ENCODE data around the gene DBH. TPM values are rescaled to one million over a fixed set of nuclear protein-coding genes. Genes with fewer than 3 reads are reported as not detected.

Gene DBH
- total RNA-seq, 3 donors from 2014 or later (not counting 1 experiment from before 2014, with no cell fraction given) = not detected

- TF ChIP-seq CTCF (IDR thresholded peaks at IDR 0.05) = no peak
- no peaks in the 10 kb centered on the region for H3K4me1 ChIP-seq (ENCODE audit: control insufficient read depth, insufficient read depth, low read length)
- no peaks in the 10 kb centered on the region for H3K36me3 ChIP-seq (ENCODE audit: control insufficient read depth, insufficient read depth, low read length)
- Mint-ChIP-seq H3K4me3 (no peak overlapping the region), H3K36me3 (no peaks in the 10 kb centered on the region), H3K27ac (no peak overlapping the region), H3K4me1 (no peaks in the 10 kb centered on the region), H3K27me3 (ENCODE audit: low read depth in 2 of 2) (peaks cover 11 to 15% of the 10 kb centered on the region in 2 donors), H3K9me3 (no peaks in the 10 kb centered on the region)
- H3K9me3 ChIP-seq (ENCODE audit: control insufficient read depth, insufficient read depth, low read length) = no peaks in the 10 kb centered on the region
- no peak for ATAC-seq
- intact Hi-C loops (cut with micrococcal nuclease) = no loop called here
- 89% methylated on average over 25 of the region's 25 CpGs for WGBS (ENCODE audit: insufficient coverage)
- no peak overlapping the region for H3K27ac ChIP-seq (ENCODE audit: low read length)
- no peak overlapping the region for H3K4me3 ChIP-seq (ENCODE audit: low read length)
- no peaks in the 10 kb centered on the region for H3K27me3 ChIP-seq (ENCODE audit: control insufficient read depth, insufficient read depth, low read length)
- no peak for DNase-seq
Observed at GRCh38 chr9:133647765-133648469, 11.8 kb downstream of the DBH start.

DNA sequence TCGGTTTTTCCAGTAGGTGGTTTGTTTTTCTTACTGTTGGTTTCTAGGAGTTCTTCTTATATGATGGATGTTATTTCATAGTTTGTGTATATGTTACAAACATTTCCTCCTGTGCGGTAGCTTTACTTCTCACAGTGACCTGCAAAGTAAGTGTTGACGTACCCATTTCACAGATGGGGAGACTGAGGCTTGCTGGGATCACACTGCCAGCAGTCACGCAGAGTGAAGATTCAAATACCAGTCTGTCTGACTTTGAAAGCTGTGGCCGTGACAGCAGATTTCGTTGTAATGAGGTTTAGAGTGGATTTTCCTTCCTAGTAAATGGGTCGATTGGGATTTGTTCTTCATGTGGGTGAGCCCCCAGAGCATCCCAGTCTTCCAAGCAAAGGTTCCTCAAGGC is 13.0 kb downstream of the DBH start:
- Mint-ChIP-seq H3K4me1 (no peaks in the 10 kb centered on the region), H3K27me3 (ENCODE audit: low read depth in 2 of 2) (peaks cover 11 to 18% of the 10 kb centered on the region in 2 donors), H3K4me3 (no peak overlapping the region), H3K36me3 (no peaks in the 10 kb centered on the region), H3K27ac (no peak overlapping the region), H3K9me3 (no peaks in the 10 kb centered on the region)
- H3K4me3 ChIP-seq (ENCODE audit: low read length) = no peak overlapping the region
- ATAC-seq (no peak), DNase-seq (no peak)
- no peak for TF ChIP-seq CTCF (IDR thresholded peaks at IDR 0.05)
- 79% methylated on average over 7 of the region's 7 CpGs for WGBS (ENCODE audit: insufficient coverage)
- H3K27me3 ChIP-seq (ENCODE audit: control insufficient read depth, insufficient read depth, low read length) = no peaks in the 10 kb centered on the region
- intact Hi-C loops (cut with micrococcal nuclease) = no loop called here
- H3K4me1 ChIP-seq (ENCODE audit: control insufficient read depth, insufficient read depth, low read length) = no peaks in the 10 kb centered on the region
- H3K27ac ChIP-seq (ENCODE audit: low read length) = no peak overlapping the region
- no peaks in the 10 kb centered on the region for H3K36me3 ChIP-seq (ENCODE audit: control insufficient read depth, insufficient read depth, low read length)
- no peaks in the 10 kb centered on the region for H3K9me3 ChIP-seq (ENCODE audit: control insufficient read depth, insufficient read depth, low read length)

DNA sequence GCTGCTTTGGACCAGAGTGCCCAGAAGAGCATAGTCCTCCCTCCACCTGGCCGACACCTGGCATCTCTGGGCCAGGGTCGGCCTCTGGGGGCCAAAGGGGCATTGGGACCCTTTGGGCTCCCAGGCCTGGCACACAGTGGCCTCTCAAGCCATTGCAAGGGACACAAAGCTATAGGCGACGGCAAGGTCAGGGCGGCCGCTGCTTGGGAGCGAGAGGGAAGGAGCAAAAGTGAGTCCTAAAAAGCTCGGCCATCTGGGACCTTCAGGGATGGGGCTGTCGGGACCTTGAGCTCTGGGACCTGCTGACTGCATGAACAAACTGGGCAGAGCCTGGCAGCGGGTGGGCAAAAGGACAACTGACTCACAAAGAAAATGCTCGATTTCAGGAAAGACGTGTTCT is 13.9 kb downstream of the DBH start:
- no peak overlapping the region for H3K27ac Mint-ChIP-seq
- no peak for DNase-seq
- no peak for ATAC-seq
- no peak for TF ChIP-seq CTCF (IDR thresholded peaks at IDR 0.05)
- Histone ChIP-seq H3K36me3 (ENCODE audit: control insufficient read depth, insufficient read depth, low read length) (no peaks in the 10 kb centered on the region), H3K9me3 (ENCODE audit: control insufficient read depth, insufficient read depth, low read length) (no peaks in the 10 kb centered on the region), H3K4me1 (ENCODE audit: control insufficient read depth, insufficient read depth, low read length) (no peaks in the 10 kb centered on the region), H3K27me3 (ENCODE audit: control insufficient read depth, insufficient read depth, low read length) (no peaks in the 10 kb centered on the region), H3K27ac (ENCODE audit: low read length) (no peak overlapping the region), H3K4me3 (ENCODE audit: low read length) (no peak overlapping the region)
- no peaks in the 10 kb centered on the region for H3K36me3 Mint-ChIP-seq
- intact Hi-C loops (cut with micrococcal nuclease) = no loop called here
- peaks cover 8 to 13% of the 10 kb centered on the region in 2 donors for H3K27me3 Mint-ChIP-seq (ENCODE audit: low read depth in 2 of 2)
- WGBS (ENCODE audit: insufficient coverage) = 92% methylated on average over 12 of the region's 12 CpGs
- no peaks in the 10 kb centered on the region for H3K9me3 Mint-ChIP-seq
- no peaks in the 10 kb centered on the region for H3K4me1 Mint-ChIP-seq
- no peak overlapping the region for H3K4me3 Mint-ChIP-seq

GRCh38 chr9:133653638-133654037 is 17.5 kb downstream of the DBH start:
- no peak for ATAC-seq
- Mint-ChIP-seq H3K4me3 (no peak overlapping the region), H3K36me3 (no peaks in the 10 kb centered on the region), H3K9me3 (no peaks in the 10 kb centered on the region), H3K4me1 (no peaks in the 10 kb centered on the region), H3K27me3 (ENCODE audit: low read depth in 2 of 2) (peaks cover 13 to 31% of the 10 kb centered on the region in 2 donors), H3K27ac (no peak overlapping the region)
- no peaks in the 10 kb centered on the region for H3K9me3 ChIP-seq (ENCODE audit: control insufficient read depth, insufficient read depth, low read length)
- peaks cover 4% of the 10 kb centered on the region for H3K27me3 ChIP-seq (ENCODE audit: control insufficient read depth, insufficient read depth, low read length)
- no peak for DNase-seq
- WGBS (ENCODE audit: insufficient coverage) = 79% methylated on average over 9 of the region's 9 CpGs
- no peaks in the 10 kb centered on the region for H3K36me3 ChIP-seq (ENCODE audit: control insufficient read depth, insufficient read depth, low read length)
- no peak overlapping the region for H3K27ac ChIP-seq (ENCODE audit: low read length)
- H3K4me3 ChIP-seq (ENCODE audit: low read length) = no peak overlapping the region
- intact Hi-C loops (cut with micrococcal nuclease) = no loop called here
- H3K4me1 ChIP-seq (ENCODE audit: control insufficient read depth, insufficient read depth, low read length) = no peaks in the 10 kb centered on the region
- TF ChIP-seq CTCF (IDR thresholded peaks at IDR 0.05) = no peak

Data from natural killer cell (primary cell).